K562 (cell line): ENCODE measurements around the gene SLC43A2.

Experiments used
- CHD4 ChIP-seq: fragments of 200-600 bp; sonication (generic); IDR thresholded peaks from 3 replicates; pipeline ENCODE4 v1.6.1; 2012; ENCODE audit warnings: low read depth, mild to moderate bottlenecking, mixed read lengths, low read length, inconsistent platforms; ENCODE audit not compliant: insufficient read depth, insufficient replicate concordance, poor library complexity, severe bottlenecking
- ILF3 ChIP-seq: fragments of 450-650 bp; IDR thresholded peaks from 2 replicates; pipeline ENCODE4 v1.6.1; 2018; ENCODE audit warnings: antibody characterized with exemption, mild to moderate bottlenecking, moderate library complexity, borderline replicate concordance
- PCBP2 ChIP-seq: fragments of 200-400 bp; formaldehyde crosslinking; IDR thresholded peaks from 2 replicates; pipeline ENCODE4 v1.6.1; 2018; ENCODE audit warnings: low read length, low read depth, mild to moderate bottlenecking, moderate library complexity; ENCODE audit not compliant: poor library complexity, severe bottlenecking
- POLR2AphosphoS5 ChIP-seq: IDR thresholded peaks from 2 replicates; pipeline ENCODE4 v1.6.1; 2011; ENCODE audit warnings: mild to moderate bottlenecking, low read depth, low read length, moderate library complexity; ENCODE audit not compliant: control insufficient read depth, insufficient read depth
- PTRF ChIP-seq: fragments of 450-650 bp; IDR thresholded peaks from 2 replicates; pipeline ENCODE4 v1.6.1; 2016; ENCODE audit warnings: mild to moderate bottlenecking, missing genetic modification characterization, missing compliant biosample characterization
- SIX5 ChIP-seq, 2 experiments: IDR thresholded peaks; 2 replicates each; pipeline ENCODE4 v1.6.1; 2011; ENCODE audit warnings: low read length in 2 of 2, borderline replicate concordance in 1 of 2, low read depth in 1 of 2, mild to moderate bottlenecking in 1 of 2, moderate library complexity in 1 of 2; ENCODE audit not compliant: insufficient read depth in 1 of 2
- SRF ChIP-seq, 2 experiments: fragments of 250-450, 450-650 bp in 1 of 2; sonication (Bioruptor Pico) in 1 of 2; sonication (generic) in 1 of 2; formaldehyde crosslinking; IDR thresholded peaks; 2 replicates each; pipeline versions ENCODE4 v1.5.0 to v1.5.1; 2020 to 2022; ENCODE audit warnings: mild to moderate bottlenecking in 1 of 2, missing genetic modification reagents in 1 of 2
- TBL1XR1 ChIP-seq, 2 experiments: IDR thresholded peaks; 2 replicates each; pipeline ENCODE4 v1.6.1; 2012; ENCODE audit warnings: improper control_type of control experiment in 2 of 2, low read length in 2 of 2, mild to moderate bottlenecking in 1 of 2
- TCF7L2 ChIP-seq: fragments of 150-350 bp; IDR thresholded peaks from 2 replicates; pipeline ENCODE4 v1.6.1; 2016; ENCODE audit warnings: low read depth, mild to moderate bottlenecking, low read length, moderate library complexity
- ZBTB7A ChIP-seq: IDR thresholded peaks from 2 replicates; pipeline ENCODE4 v1.6.1; 2011; ENCODE audit warnings: low read depth, mild to moderate bottlenecking, low read length, moderate library complexity, borderline replicate concordance; ENCODE audit not compliant: control insufficient read depth
- TF ChIP-seq, protein P1 (sequence below), 3 experiments: IDR thresholded peaks in 2 of 3; conservative IDR thresholded peaks in 1 of 3; 2 replicates each; pipeline ENCODE4 v1.5.1; 2011 to 2012; ENCODE audit warnings: low read length in 3 of 3, mild to moderate bottlenecking in 3 of 3, control low read depth in 2 of 3, improper control_type of control experiment in 1 of 3, inconsistent platforms in 1 of 3, low read depth in 1 of 3, mixed read lengths in 1 of 3, moderate library complexity in 1 of 3; ENCODE audit not compliant: insufficient read depth in 2 of 3
- TF ChIP-seq, protein P2 (sequence below): conservative IDR thresholded peaks from 2 replicates; pipeline ENCODE4 v1.6.1; 2011; ENCODE audit warnings: low read depth, mild to moderate bottlenecking, low read length; ENCODE audit not compliant: control insufficient read depth

DNA sequence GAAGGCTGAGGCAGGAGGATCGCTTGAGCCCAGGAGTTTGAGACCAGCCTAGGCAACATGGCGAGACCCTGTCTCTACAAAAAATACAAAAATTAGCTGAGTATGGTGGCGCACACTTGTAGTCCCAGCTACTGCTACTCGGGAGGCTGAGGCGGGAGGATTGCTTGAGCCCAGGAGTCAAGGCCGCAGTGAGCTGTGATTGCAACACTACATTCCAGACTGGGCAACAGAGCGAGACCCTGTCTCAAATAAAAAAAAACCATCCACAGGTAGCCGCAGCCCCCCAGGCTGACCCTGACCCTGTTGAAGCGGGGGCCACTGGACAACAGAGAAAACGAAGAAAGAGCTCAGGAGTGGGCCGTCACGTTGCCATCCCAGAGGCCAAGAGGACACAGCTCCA is 4.0 kb downstream of the SLC43A2 start:
- TF ChIP-seq SRF (CRISPR knock-in tag; IDR thresholded peaks at IDR 0.05) (no peak), PCBP2 (no peak), ILF3 (no peak), POLR2AphosphoS5 (no peak), CHD4 (no peak), TBL1XR1 (IDR thresholded peaks at IDR 0.05; ENCODE audit: low read length in 2 of 2) (no peak), SIX5 (IDR thresholded peaks at IDR 0.05; ENCODE audit: borderline replicate concordance in 1 of 2, insufficient read depth in 1 of 2, low read depth in 1 of 2, low read length in 2 of 2) (no peak), TCF7L2 (no peak), ZBTB7A (no peak), PTRF (no peak)
- TF ChIP-seq, protein P1, sequence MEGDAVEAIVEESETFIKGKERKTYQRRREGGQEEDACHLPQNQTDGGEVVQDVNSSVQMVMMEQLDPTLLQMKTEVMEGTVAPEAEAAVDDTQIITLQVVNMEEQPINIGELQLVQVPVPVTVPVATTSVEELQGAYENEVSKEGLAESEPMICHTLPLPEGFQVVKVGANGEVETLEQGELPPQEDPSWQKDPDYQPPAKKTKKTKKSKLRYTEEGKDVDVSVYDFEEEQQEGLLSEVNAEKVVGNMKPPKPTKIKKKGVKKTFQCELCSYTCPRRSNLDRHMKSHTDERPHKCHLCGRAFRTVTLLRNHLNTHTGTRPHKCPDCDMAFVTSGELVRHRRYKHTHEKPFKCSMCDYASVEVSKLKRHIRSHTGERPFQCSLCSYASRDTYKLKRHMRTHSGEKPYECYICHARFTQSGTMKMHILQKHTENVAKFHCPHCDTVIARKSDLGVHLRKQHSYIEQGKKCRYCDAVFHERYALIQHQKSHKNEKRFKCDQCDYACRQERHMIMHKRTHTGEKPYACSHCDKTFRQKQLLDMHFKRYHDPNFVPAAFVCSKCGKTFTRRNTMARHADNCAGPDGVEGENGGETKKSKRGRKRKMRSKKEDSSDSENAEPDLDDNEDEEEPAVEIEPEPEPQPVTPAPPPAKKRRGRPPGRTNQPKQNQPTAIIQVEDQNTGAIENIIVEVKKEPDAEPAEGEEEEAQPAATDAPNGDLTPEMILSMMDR (IDR thresholded peaks at IDR 0.05 in 2 of 3, conservative IDR thresholded peaks at IDR 0.05 in 1 of 3; ENCODE audit: insufficient read depth in 2 of 3, low read depth in 1 of 3, low read length in 3 of 3): no peak
- TF ChIP-seq, protein P2, sequence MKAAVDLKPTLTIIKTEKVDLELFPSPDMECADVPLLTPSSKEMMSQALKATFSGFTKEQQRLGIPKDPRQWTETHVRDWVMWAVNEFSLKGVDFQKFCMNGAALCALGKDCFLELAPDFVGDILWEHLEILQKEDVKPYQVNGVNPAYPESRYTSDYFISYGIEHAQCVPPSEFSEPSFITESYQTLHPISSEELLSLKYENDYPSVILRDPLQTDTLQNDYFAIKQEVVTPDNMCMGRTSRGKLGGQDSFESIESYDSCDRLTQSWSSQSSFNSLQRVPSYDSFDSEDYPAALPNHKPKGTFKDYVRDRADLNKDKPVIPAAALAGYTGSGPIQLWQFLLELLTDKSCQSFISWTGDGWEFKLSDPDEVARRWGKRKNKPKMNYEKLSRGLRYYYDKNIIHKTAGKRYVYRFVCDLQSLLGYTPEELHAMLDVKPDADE: no peak
